ENCODE data around the gene AKAP13. TPM values are rescaled to one million over a fixed set of nuclear protein-coding genes. Genes with fewer than 3 reads are reported as not detected.

Gene AKAP13
- total RNA-seq, 1 donor from 2014 or later: 112 TPM

DNA sequence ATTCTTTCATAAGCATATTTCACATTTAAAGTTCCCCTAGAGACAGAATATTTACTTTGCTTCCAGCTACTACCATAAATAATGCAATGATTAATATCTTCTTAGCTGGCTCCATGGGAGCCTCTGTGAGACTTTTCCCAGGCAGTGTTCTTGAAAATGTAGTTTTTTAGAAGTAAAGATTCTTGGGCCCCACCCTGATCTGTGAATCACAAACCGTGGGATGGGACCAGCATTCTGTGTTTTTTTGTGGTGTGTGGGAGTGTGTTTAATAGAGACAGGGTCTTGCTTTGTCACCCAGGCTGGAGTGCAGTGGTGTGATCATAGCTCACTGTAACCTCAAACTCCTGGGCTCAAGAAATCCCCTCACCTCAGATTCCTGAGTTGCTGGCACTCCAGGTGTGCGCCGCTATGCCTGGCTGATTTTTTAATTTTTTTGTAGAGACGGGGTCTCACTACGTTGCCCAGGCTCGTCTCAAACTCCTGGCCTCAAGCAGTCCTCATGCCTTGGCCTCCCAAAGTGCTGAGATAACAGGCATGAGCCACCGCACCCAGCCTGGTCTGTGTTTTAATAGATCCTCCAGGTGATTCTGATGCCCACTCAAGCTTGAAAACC, 331.3 kb downstream of the AKAP13 start:
- no peak for DNase-seq (ENCODE audit: extremely low read depth, low read depth, low spot score)

DNA sequence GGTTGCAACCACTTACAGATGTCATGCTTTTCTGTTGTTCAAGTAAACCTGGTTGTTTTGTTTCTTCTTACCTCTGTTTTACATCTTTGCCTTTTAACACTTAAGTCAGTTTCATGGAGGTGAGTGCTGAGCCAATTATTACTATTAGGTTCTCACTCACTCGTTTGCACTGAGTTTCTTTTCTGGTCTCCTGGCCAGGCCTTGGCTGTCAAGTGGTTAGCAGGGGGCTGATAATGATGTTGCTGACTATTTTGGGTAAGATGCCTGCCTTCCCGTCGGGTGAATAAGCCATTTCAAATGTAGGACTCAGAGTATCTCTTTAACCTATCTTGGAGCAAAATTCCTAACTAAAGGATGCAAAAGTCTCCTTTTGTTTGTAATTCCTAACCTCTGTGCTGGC, 335.9 kb downstream of the AKAP13 start:
- no peak for DNase-seq (ENCODE audit: extremely low read depth, low read depth, low spot score)

DNA sequence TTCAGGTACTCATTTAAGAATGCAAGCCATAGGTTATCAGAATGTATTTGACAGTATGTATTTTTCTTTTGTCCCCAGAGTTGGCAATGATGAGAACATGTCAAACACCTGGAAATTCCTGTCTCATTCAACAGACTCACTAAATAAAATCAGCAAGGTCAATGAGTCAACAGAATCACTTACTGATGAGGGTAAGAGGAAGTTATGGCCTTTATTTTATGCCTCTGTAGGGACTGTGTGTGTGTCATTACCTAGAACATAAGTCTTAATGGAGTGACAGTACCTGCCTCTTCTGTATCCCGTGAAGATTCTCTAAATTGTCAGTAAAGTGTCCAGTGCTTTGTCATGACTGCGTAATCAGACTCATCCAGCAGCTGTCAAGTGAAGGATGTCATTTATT, 336.8 kb downstream of the AKAP13 start:
- DNase-seq (ENCODE audit: extremely low read depth, low read depth, low spot score): no peak

DNA sequence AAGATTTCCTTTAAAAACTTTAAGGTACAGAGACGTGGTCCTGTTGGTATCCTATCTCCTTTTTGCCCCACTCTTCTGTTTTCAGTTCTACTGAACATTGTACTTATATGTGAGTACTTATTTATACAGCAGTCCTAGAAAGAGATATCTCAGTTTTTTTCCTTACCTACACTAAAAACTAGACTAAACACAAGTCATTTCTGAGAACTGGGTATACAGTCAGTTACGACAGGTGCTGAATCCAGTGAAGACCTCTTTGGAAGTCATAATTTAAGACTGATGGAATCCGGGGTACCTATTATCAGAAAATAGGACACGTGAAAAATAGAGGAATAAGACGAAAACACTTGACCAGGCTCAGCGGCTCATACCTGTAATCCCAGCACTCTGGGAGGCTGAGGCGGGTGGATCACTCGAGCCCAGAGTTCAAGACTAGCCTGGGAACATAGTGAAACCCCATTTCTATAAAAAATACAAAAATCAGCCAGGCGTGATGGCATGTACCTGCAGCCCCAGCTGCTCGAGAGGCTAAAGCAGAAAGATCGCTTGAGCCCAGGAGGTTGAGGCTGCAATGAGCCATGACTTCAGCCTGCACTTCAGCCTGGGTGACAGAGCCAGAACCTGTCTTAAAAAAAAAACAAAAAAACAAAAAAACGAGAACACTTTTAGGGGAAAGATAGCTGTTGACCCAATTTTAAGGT, 338.0 kb downstream of the AKAP13 start:
- no peak for DNase-seq (ENCODE audit: extremely low read depth, low read depth, low spot score)

DNA sequence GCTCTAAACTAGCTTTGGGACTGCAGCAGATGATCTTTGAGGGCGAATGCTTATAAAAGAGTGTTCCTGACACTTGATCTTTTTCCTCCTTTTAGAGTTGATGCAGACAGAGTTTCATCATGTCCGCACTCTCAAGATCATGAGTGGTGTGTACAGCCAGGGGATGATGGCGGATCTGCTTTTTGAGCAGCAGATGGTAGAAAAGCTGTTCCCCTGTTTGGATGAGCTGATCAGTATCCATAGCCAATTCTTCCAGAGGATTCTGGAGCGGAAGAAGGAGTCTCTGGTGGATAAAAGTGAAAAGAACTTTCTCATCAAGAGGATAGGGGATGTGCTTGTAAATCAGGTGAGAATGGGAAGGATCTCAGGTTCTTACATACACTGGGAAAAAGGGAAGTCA, 338.6 kb downstream of the AKAP13 start:
- no peak for DNase-seq (ENCODE audit: extremely low read depth, low read depth, low spot score)

DNA sequence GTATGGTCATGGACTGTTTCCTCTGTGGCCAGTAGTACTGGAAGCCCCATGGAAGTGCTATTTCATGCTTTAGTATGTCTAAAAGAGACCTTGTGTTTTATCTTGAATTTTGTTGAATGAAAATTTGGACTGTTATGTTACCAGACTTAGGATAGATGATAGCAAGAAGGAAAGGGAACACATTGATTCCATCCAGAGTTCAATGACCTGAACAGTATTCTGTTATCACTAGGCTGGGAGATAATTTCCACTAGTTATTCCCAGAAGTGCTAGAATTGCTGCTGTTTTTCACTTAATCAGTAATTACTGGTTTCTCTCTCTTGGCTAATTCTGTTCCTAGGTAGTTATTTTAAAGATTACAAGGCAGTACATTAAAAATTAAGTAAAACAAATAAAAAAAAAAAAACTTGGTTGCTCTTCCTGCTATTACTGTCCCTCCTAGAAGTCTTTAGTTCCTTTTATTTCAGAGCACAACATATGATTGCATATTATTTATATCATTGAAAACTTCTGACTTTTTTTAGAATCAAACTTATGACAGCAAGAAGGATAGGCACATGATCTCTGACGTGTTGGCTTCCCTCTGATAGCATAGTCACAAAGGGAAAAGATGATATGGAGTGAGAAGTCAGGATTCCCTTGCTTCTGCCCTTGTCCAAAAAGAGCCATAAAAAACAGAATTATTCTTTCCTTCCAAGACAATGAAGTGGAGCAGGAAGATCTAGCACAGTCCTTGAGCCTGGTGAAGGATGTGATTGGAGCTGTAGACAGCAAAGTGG, 342.2 kb downstream of the AKAP13 start:
- no peak for DNase-seq (ENCODE audit: extremely low read depth, low read depth, low spot score)

DNA sequence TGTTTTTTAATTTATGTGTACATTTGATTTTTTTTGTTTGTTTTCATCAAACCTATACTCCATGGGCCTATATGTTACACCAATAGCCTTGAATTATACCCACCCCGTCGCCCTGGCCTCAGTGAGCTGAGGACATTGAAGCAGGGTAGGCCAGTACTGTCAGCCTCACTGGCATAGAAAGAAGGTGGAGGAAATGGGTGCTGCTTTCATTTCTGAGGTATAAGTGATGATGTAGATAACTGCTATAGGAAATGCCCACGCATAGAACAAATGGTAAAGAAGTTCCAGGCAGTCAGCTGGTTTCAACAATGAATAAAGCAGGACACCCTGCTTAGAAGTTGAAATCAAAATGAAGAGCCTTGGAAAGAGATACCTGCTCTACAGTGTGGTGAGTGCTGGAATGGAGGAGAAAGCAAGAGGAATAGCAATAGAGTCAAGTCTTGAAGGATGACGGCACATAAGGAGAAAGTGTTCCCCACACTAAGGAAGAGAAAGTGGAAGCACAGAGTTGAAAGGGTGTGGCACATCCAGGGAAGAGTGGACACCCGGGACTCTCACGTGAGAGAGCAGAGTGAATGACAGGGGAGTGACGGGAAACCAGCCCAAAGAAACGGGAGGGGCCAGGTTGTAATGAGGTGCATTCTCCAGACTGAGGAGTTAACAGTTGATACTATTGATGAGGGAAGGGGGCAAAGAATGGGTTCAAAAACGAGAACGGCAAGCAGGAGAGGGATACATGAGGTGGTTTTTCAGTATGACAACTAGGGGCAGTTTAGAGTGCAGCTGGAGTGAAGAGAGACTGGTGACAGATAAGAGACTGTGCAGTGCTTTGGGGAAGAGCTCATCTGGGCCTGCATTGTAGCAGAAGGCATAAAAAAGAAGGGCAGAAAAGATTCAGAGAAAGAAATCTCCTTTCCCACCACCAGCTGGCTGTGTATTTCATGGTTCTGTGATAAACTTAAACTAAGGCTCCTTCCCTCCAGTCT, 343.9 kb downstream of the AKAP13 start:
- DNase-seq (ENCODE audit: extremely low read depth, low read depth, low spot score): no peak

DNA sequence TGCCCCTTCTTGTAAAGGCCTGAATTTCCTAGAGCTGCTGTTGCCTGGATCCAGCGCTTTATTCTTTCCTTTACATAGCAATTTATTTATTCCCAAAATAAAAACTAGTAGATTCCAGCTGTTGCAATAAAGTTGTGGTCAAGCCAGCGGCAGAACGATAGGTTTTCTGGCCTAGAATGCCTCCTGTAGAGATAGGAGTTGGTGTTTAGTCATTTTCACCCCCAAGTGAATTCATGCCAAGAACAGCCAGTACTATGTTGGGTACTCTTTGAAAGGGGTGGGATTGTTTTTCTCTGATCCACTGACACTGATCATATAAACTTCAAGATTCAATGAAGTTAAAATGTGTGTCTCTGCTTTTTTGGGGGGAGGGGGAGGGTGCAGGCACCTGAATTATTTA, 344.6 kb downstream of the AKAP13 start:
- DNase-seq (ENCODE audit: extremely low read depth, low read depth, low spot score): no peak

DNA sequence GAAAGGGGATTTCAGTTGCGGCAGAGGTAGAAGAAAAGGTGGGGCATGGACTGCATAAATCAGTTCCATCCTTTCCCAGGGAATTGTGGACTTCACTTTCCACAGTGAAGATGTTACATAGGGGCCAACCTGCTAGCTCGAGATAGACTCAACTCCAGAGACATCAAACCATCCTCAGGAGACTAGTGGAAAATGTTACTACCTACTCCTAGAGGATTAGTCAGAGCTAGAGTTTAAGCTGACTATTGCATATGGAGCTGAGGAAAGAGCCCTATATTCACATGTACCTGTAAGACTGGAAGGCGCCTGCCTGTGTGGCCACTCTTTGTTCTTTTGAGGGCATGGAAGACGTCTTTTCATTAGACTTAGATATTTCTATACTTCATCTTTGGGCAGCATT, 345.2 kb downstream of the AKAP13 start:
- no peak for DNase-seq (ENCODE audit: extremely low read depth, low read depth, low spot score)

DNA sequence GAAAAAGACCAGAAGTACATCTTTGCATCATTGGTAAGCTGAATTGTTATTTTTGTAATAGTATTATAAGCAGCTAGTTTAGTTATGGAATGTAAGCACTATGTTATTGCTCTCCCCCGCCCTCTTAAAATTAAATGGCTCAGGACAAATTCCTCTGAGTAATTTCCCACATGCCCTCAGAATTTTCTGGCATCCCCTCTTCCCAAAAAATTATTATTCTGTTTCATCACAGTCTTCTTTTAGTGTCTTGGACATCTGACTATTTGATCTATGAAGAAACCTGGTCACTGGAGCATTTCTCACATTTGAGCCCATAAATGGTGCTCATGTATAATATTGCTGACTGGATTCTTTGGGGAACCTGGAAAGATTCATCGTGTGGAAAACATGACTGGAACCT, 346.1 kb downstream of the AKAP13 start:
- no peak for DNase-seq (ENCODE audit: extremely low read depth, low read depth, low spot score)

DNA sequence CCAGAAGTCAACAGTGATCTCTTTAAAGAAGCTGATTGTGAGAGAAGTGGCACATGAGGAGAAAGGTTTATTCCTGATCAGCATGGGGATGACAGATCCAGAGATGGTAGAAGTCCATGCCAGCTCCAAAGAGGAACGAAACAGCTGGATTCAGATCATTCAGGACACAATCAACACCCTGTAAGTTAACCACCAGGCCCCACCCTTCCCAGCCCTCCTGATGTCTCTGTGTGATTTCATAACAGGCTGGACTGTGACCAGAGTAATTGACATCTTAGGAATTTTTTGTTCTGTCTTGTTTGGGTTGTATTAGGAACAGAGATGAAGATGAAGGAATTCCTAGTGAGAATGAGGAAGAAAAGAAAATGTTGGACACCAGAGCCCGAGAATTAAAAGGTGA, 346.7 kb downstream of the AKAP13 start:
- DNase-seq (ENCODE audit: extremely low read depth, low read depth, low spot score): no peak

DNA sequence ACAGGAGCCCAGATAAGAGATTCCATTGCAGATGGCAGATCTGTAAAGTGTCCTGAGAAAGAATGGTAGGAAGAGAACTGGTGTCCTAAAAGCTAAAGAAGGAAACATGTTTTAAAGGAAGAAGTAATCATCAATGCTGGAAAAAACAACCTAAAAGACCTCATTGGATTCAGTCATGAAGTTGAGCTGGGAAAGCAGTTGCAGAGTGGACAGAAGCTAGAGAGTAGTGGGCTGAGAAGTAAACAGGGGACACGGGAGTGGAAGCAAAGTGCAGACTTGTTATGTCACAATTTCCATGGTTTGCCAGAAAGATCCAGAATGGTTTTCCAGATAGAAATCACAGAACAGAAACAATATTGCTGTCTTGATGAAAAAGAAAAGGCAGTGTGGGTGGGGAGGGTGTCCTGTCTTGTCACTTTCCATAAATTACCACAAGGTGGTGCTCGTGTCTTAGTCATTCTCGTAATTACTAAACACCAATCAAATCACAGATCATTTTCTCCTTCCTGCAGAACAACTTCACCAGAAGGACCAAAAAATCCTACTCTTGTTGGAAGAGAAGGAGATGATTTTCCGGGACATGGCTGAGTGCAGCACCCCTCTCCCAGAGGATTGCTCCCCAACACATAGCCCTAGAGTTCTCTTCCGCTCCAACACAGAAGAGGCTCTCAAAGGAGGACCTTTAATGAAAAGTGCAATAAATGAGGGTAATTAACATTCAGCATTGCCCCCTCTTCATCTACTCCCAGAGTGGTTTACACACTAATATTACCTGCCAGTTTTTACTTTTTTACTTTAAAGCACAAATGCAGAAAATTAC, 349.8 kb downstream of the AKAP13 start:
- DNase-seq (ENCODE audit: extremely low read depth, low read depth, low spot score): peak; percentile 33

DNA sequence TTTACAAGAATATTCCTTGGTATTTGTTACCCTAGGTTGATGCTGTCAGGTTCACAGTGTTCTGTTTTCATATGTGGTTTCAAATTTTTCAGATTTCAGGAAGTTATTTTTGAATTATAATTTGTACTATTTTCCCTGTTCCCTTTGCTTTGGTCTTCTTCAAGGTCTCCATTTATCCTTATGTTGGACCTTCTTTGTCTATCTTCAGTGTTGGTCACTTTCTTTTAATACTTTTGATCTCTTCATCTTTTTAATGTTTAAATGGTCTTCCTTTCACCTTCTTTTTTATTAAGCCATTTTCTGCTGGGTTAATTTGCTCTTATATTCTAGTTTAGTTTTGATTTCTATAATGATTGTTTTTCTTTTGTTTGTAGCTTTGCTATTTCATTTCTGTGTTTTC, 353.0 kb downstream of the AKAP13 start:
- no peak for DNase-seq (ENCODE audit: extremely low read depth, low read depth, low spot score)

DNA sequence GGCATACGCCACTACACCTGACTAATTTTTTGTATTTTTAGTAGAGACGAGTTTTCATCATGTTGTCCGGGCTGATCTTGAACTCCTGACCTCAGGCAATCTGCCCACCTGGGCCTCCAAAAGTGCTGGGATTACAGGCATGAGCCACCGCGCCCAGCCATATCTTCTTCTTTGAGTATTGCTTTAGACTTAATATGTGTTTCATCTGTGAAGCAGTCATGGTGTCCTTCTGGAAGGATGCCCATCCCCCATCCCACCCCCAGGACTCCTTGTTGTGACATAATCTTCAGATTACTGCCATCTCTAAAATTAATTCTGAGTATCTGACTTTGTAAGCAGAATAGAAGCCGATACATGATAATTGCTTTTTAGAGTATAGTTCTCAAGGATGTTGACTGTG, 356.7 kb downstream of the AKAP13 start:
- no peak for DNase-seq (ENCODE audit: extremely low read depth, low read depth, low spot score)

DNA sequence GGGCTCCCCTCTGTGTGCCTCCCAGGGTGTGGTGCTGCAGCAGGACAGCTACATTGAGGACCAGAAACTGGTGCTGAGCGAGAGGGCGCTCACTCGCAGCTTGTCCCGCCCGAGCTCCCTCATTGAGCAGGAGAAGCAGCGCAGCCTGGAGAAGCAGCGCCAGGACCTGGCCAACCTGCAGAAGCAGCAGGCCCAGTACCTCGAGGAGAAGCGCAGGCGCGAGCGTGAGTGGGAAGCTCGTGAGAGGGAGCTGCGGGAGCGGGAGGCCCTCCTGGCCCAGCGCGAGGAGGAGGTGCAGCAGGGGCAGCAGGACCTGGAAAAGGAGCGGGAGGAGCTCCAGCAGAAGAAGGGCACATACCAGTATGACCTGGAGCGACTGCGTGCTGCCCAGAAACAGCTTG, 360.6 kb downstream of the AKAP13 start:
- no peak for DNase-seq (ENCODE audit: extremely low read depth, low read depth, low spot score)

DNA sequence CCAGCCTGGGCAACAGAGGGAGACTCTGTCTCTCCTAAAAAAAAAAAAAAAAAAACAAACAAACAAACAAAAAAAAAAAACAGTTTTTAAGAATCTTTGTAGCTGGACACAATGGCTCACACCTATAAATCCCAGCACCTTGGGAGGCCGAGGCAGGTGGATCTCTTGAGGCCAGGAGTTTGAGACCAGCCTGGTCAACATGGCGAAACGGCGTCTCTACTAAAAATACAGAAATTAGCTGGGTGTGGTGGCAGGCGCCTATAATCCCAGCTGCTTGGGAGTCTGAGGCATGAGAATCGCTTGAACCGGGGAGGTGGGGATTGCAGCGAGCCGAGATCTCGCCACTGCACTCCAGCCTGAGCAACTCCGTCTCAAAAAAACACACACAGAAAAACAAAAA, 361.3 kb downstream of the AKAP13 start:
- DNase-seq (ENCODE audit: extremely low read depth, low read depth, low spot score): no peak

DNA sequence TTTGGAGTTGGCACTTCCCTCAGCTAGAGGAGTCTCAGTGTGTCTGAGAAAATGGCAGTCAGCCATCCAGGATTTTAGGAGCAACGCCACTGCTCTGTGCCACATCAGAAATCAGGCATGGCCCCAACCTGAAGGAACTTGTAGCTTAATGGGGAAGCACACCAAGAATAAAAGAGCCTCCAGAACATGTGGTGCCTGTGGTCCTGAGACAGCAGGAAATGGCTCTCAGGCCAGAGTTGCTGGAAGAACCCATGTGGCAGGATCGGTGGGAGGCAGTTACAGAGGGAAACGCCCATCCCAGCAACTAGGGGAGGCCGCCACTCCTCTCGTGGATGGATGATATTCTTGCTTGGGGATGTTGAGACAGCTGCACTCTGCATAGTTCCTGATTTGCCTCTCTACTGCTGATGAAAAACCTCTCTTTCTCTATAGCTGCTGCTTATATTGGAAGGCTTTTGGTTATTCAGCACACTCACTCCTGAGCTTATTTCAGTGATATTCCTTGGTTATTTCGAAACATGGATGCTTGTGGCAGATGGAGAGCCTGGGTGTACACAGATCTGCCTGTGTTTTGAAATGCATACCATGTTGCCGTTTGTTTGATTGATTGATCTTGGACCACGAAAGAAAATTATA, 361.9 kb downstream of the AKAP13 start:
- DNase-seq (ENCODE audit: extremely low read depth, low read depth, low spot score): no peak

DNA sequence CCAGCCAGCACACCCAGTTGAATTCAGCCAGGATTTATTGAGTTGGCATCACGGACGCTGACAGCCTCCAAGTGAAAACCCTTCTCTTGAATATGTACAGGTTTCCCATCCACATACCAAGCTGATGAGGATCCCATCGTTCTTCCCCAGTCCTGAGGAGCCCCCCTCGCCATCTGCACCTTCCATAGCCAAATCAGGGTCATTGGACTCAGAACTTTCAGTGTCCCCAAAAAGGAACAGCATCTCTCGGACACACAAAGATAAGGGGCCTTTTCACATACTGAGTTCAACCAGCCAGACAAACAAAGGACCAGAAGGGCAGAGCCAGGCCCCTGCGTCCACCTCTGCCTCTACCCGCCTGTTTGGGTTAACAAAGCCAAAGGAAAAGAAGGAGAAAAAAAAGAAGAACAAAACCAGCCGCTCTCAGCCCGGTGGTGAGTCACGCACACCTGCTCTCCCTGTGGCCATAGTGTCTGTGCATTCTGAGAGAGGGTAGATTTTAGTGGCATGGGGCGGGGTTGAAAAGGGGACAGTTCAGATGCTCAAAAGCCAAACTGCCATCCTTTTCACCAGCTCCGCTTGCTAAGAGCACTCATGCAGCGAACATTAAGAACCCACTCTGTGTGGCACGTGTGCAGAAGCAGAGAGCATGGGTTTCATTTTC, 363.1 kb downstream of the AKAP13 start:
- no peak for DNase-seq (ENCODE audit: extremely low read depth, low read depth, low spot score)

DNA sequence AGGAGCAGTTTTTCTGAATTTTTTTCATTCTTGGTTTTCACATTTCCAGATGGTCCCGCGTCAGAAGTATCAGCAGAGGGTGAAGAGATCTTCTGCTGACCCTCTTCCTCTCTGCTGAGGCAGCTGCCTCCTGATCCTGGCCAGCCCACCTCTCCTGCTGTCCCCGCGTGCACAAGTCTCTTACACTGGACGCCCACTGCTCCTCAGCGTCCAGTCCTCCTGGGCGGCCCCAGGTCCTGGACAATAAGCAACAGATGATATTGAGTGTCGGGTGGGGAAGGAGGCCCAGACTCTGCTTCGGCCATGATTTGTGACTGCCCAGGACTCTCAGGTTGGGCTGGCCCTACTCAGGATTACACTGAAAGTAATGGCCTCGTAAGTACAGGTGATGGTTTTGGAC, 364.2 kb downstream of the AKAP13 start:
- no peak for DNase-seq (ENCODE audit: extremely low read depth, low read depth, low spot score)
